Stimulated activated CD4-positive, alpha-beta T cell treated with anti-CD3 and anti-CD28 coated beads, Interleukin-12 subunit alpha, Interleukin-12 subunit beta, amount 100 ng/mL, for 24 hours (primary cell): ENCODE results near the gene FNTB.

Experiments
- DNase-seq, 2 experiments: peaks; one replicate each; pipeline ENCODE4 v3.0.0-alpha.2; 2020; ENCODE audit warnings: low read depth in 2 of 2

FNTB gene, protein sequence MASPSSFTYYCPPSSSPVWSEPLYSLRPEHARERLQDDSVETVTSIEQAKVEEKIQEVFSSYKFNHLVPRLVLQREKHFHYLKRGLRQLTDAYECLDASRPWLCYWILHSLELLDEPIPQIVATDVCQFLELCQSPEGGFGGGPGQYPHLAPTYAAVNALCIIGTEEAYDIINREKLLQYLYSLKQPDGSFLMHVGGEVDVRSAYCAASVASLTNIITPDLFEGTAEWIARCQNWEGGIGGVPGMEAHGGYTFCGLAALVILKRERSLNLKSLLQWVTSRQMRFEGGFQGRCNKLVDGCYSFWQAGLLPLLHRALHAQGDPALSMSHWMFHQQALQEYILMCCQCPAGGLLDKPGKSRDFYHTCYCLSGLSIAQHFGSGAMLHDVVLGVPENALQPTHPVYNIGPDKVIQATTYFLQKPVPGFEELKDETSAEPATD

DNA sequence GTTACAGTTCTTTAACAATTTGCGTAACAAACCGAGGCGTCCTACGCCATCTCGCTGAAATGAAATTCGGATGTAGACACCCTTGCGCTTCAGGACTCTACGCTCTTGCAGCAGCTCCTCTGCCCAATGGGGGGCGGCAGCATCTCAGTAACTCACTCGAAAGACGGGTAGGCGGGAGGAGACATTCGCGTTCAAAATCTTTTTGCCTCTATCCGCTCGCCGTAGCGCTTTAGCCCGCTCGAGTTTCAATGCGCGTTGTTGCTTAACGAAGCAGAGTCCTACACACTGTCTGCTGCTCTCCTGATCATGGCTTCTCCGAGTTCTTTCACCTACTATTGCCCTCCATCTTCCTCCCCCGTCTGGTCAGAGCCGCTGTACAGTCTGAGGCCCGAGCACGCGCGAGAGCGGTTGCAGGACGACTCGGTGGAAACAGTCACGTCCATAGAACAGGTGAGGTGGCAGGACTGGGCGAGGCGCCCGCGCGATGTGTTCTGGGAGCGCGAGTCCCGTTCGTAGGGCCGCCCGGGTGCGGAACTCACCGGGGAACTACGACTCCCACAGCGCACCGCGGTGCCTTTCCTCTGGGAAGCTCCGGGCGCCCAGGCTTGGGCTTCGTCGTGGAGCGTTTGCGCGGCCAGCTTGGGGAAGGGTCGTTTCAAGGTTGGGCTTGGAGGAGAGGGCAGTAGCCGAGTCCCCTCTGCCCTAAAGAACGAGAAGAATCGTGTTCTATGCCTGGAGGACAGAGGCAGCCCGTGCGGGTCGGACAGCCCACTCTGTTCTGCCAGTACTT, at the start of gene FNTB:
Gene FNTB, plus strand, starts transcription at position 248 of the 790 bp plus-strand sequence. Its CDS starts 59 bp downstream, at position 307.
- DNase-seq: peak; percentile 85 to 90

DNA sequence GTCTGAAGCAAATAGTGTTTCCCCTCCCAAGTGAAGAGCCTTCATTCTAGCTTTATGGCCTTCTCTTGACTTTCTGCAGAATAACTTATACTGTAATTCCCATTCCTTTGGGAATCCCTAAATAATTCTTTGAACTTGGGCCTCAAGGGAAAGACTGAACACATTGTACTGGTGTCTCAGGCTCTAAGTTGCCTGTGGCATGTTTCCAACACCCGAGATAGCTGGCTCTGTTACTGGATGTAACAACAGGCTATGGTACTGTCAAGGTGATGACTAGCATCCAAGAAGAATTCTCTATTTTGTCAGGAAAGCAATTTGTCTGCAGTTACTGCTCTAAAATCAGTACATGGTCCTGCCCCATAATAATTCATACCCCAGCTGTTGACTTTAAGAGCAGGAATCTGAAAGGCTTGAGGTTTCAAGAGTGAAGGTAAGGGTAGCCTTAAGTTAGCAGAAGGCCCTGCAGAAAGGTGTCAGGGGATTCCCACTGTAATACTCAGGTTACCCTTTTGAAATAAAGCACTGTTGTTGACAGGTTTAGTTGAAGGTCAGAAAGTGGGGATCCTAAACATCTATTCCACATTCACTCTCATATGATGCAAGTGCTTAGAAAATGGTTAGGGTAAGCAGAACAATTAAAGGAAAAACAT, 49.4 kb upstream of the FNTB start:
- no peak for DNase-seq

DNA sequence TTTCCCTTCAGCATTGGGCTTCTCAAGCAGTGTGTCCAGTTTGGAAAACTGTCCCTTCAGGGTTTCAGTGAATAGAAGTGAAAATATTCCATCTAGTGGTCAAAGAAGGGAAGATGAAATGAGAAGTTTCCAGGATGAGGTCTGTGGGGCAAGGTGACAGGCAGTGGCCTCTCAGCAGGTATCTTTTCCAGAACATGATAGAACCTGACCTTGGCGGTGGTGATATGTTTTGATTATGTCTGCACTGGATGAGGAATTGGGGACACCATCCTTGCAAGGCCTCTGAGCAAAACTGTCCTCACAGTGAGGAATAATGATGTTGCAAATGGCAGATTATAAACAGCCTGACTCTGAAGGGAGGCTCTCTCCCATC, 48.9 kb upstream of the FNTB start:
- no peak for DNase-seq

DNA sequence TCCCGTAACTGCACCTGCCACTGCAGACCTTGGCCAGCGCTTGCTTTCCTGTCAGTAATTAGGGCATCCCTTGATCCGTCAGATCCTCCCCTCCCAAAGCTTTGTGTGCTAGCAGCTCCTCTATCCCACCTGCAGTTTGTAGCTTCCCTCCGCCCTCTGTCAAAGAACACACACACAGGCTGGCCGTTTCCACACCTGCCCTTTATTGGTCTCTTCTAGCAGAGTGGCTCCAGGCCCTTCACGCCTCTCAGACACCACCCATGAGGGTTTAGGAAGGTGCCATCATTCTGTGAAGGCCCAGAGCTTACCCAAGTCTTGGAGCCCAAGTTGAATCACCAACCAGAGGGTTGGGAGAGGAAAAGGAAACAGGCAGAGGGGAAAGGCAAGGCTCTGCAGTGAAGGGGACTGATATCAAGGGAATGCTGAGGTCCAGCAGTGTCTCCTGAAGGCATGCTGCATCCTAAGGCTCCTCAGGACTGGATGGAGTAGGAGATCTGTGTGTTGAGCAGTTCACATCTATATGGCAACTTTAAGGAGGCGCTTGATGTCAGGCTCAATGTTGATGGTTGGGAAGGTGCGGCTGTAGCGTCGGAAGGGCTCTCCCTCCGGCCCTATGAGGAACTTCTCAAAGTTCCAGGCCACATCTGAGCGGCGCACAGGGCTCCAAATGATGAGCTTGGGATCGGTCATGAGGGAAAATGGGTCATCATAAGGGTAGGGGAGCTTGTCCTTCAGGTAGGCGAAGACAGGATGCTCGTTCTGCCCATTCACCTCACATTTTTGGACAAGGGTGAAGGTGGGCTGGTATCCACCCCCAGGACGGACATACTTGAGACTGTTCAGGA, 47.5 kb upstream of the FNTB start:
- no peak for DNase-seq

DNA sequence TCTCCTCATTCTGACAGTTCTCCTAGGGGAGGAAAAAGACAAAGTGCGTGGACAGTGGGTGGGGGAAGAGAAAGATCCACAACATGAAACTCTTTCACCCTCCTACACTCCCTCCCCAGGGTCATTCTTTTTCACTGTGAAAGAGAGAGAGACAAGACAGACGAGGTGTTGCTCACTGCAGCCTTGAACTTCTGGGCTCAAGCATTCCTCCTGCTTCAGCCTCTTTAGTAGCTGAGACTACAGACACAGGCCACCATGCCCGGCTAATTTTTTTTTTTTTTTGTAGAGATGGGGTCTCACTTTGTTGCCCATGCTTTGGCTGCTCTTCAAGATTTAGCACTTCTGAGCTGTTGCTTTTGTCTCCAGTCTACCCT, 46.9 kb upstream of the FNTB start:
- DNase-seq: no peak

DNA sequence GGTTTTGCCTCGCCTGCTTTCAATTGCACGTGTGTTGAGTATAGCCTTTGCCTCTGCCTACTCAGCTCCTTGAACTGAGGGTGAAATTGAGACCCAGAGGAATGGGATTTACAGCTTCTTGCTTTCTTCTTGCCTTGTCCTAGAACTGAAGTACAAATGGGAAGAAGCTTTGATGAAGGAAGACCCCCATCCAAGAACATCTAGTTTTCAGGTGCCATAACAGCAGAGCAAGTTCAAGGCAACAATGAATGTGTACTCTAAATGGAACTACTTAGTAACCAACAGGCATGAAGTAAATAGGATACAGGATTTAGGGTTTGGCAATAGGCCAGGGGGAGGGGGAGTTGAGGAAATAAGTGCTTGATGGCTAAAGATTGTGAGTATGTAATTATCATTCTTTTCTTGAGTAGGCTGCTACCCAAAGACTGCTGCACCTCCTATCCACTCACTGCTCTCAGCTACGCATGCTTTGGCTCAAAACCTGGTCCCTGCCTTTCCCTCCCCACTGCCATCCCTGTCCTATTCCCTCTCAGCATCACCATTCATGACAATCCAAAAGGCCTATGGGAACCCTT, 46.3 kb upstream of the FNTB start:
- no peak for DNase-seq

DNA sequence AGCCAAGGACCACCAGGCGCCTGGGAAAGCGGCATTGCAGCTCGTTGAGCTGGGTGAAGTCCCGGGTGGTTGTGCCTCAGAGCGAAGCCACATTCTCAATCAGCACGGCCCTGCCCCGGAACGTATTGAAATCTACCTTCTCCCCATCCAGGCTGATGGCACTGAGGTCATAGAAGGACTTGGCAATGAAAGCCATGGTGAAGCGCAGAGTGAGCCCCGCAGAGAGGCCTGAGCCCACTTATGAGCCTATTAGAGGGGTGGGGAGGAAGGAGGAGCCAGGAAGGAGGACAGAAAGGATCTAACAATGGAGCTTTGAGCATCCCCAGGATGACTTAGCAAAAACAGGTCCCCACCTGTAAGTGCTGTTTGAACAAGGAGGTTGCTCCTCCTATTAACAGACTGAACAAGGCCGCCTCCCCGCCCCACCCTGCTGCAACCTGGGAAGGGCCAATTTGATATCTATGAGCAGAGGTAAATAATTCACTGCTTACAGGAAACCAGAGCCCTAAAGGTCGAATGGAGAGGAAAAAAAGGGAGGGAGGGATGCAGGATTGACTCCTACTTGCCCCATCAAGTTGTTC, 44.1 kb upstream of the FNTB start, which contains the start of gene GPX2:
Gene GPX2, minus strand, starts transcription at position 215 of the 581 bp plus-strand sequence. Its CDS starts 19 bp downstream, at position 196.
- no peak for DNase-seq

DNA sequence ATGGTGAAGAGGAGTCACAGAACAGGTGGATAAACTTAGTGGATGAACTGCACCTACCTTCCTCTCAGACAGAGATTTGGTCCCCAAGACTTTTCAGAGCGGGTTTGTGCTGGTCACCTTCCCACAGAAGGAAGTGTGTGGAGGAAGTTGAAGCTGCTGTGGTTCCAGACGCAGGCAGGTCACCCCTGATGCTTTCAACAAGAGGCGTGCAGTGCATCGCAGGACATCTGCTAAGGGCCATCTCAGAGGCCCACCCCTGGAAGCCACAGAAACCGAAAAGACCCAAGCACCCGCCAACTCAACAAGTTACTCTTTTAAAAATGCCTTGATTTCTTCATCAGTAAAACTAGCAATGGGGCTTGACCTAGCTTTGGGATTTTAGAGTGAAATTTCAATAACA, 43.1 kb upstream of the FNTB start:
- no peak for DNase-seq

DNA sequence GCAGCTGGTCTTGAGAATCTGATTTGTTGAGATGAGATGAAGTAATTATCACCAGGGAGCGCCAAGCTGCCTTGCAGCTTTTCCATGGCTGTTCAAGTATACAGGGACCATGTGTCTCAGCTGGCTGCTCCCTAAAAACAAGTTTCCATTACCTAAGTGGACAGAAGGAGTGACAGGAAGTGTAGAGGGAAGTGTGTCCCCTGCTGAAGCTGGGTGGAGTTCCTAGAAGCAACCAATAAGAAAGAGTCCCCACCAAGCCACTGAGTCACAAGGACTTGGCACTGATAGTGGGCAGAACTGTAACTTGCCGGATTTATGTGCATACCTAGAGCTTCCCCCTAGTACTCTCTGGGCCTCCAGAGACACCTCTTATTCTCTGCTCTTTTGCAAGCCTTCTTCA, 42.7 kb upstream of the FNTB start:
- DNase-seq: no peak

DNA sequence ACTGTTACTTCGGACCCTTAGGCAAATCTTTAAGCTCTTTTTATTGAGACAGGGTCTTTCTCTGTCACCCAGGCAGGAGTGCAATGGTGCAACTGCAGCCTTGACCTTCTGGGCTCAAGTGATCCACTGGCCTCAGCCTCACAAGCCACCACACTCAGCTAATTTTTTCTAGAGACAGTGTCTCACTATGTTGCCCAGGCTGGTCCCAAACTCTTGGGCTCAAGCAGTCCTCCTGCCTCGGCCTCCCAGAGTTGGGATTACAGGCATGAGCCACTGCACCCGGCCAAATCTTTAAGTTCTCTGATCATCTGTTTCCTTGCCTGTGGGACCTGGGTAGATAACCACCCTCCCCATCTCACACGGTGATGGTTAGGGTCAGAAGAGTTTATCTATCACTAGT, 41.8 kb upstream of the FNTB start:
- no peak for DNase-seq

DNA sequence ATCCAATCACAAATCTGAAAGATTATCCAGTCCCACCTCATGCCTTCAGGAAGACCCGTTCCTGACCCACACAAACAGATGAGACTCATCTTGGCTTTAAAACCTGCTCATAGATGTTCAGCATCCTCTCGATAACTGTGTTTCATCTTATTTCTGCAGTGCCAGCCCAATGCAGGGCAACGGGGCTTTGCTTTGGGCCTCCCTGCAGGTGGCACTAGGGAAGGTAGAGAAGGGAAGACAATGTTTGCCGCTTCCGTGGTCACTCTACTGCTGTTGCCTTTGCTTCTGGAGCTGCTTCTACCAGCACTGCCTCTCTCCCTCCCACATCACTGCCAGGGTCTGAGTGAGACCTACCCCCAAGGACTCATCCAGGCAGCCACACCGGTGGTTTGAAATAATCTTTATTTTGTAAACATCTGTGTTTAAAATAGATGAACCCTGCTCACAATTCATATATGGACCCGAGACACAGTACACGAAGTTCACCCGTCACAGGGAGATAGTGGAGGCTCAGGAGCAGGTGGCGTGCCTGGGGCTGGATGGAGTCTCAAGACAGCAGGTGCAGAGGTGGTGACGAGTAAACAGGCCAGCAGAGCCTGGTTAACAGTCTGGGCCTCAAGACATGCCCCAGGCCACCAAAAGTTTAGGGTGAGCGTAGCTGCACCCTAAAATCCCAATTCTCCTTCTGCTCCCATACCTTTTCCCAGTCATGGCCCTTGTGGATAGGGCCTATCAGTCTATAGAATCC, 41.1 kb upstream of the FNTB start:
- DNase-seq: no peak

DNA sequence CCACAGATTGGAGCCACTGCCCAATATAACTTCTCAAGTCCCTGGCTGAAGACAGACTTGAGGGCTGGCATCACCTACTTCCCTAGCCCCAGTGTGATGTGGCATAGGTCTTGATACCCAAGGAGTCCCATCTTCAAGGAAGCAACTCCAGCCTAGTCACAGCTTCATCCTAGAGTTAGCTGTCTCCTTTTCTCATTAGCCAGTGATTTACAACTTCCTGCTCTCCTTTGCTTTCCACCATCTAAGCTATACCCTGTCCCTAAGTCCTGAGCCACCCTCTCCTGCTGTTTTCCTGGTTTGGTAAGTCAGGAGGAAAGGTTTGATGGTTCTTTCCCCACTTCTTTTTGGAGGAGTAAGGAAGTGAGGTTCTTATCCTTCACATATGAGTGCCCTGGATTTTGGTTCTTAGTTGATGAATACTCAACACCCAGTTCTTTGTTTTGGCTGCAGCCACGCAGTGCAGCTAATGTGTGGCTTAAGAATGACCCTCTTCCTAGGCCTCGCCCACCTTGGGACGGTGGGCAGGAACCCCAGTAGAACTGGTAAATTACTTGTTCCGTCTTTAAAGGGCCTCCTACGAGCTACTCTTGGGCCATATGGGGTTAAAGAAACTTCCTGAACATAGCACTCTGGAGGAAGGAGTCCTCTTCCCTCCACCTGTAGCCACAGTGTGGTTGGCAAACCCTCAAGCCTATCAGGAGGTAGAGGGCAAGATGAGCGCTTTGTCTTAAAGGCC, 40.2 kb upstream of the FNTB start:
- DNase-seq: no peak

DNA sequence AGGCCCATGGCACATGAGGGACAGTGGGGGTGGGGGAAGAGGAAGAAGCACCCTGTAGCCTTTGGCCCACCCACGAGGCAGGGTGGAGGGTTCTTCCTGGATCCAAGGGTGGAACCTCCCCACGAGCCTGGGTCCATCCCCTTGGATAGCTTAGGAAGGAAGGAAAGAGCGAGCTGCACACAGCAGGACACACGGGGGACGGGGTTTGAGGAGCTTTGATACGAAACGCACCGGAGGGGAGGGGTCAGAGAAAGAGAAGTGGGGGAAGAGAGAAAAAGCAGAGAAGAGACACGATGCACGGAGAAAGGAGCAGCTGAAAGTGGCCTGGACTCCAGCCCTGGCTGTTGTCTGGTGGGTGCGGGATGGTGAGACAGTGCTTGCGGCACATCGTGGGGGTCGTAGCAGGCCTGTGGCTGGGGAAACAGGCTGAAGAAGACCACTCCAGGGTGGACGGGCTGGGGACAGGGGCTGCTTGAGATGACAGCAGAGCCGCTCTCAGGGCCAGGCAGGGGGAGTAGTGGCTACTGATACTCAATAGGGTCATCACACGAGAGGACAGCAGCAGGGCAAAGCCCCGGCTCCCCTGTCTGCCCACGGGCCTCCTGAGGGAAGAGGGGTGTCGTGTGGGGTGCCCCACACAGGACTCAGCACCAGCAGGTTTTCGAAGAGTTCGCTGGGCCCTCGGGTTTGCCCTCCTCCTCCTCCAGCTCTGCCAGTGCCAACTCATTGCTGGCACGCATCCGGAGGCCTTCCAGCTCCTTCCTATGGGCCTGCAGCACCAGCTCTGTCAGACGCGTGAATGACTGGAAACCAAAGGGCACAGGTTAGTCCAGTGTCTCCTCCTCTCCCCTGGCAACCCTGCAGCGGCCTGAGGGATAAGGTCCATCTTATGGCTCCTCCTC, 38.7 kb upstream of the FNTB start:
- no peak for DNase-seq

DNA sequence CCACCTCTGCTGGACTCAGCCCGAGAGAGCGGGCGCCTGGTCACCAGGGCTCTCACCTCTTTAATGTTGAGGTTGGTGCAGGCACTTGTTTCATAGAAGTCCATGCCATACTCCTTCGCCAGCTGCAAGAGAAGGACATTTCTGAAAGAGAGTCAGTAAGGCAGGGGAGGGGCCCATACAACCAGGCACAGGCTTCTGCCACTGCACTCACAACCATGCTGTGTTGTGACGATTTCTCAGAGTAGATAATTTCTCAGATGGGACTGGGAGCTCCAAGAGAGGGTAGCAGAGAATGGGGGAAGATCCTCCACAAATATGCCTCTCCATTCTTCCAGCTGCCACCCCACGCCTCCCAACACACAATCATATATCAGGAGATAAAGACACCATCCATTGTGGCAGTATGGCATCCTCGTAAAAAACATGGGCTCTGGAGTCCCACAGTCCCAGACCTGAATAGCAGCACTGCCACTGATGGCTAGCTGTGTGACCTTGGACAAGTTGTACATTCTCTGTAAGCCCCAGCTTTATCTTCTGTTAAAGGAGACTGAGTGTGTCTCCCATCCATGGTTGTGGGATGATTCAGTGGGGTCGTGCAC, 38.0 kb upstream of the FNTB start:
- no peak for DNase-seq

DNA sequence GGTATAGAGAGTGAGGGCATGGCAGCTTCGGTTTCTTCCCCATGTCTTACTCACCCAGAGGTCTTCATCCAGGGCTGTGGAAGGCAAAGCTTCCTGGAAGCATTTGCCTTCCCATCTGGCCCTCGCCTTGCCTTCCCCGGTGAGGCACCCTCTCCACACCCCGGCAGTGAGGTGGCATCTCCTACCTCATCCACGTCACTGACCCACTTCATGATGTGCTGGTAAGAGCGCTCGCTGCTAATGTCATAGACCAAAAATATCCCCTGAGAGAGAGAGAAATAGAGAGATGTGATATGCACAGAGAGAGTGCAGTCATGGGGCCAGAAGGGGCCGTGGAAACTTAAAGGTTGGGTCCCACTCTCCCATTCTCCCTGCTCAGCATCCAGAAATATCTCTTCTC, 35.8 kb upstream of the FNTB start:
- no peak for DNase-seq

DNA sequence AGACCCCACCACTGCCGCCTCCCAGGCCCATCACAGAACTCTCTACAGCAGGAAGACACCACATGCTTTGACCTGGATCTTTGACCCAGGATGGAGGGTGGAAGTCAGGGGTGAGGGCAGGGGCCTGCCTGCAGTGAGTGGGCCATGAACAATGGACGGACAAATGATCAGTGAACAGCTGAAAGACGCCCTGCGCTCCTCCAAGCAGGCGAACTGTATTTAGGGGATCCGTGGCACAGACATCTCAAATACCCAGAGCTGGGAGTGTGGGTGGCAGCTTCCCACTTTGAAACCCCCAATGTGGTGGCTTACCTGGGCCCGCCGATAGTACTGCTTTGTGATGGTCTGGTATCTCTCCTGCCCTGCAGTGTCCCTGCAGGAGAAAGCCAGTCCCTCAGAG, 35.4 kb upstream of the FNTB start:
- no peak for DNase-seq

DNA sequence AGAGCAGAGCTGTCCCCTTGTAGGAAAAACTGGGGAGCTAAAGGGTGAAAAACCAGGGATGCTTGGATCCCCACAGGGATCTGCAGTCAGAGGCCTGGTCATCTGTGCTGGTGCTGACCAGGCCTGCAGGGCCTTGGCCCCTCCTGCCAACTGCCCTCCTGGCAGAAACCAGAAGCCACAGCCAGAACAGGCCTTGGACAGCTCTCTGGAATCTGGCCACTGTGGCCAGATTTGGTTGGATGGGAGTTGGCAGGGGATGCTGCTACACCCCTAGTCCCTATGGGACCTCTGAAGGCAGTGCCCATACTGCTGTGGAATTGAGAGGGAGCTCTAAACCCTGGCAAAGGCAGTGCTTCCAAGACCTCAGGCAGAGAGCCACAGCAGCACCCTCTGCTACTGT, 35.0 kb upstream of the FNTB start:
- DNase-seq: no peak
